ENCODE data around the gene PTH2R. TPM values are rescaled to one million over a fixed set of nuclear protein-coding genes. Genes with fewer than 3 reads are reported as not detected.

PTH2R gene, protein sequence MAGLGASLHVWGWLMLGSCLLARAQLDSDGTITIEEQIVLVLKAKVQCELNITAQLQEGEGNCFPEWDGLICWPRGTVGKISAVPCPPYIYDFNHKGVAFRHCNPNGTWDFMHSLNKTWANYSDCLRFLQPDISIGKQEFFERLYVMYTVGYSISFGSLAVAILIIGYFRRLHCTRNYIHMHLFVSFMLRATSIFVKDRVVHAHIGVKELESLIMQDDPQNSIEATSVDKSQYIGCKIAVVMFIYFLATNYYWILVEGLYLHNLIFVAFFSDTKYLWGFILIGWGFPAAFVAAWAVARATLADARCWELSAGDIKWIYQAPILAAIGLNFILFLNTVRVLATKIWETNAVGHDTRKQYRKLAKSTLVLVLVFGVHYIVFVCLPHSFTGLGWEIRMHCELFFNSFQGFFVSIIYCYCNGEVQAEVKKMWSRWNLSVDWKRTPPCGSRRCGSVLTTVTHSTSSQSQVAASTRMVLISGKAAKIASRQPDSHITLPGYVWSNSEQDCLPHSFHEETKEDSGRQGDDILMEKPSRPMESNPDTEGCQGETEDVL
- total RNA-seq (ENCODE audit: unreplicated experiment), result not detected
- long read RNA-seq, result 0 reads

DNA sequence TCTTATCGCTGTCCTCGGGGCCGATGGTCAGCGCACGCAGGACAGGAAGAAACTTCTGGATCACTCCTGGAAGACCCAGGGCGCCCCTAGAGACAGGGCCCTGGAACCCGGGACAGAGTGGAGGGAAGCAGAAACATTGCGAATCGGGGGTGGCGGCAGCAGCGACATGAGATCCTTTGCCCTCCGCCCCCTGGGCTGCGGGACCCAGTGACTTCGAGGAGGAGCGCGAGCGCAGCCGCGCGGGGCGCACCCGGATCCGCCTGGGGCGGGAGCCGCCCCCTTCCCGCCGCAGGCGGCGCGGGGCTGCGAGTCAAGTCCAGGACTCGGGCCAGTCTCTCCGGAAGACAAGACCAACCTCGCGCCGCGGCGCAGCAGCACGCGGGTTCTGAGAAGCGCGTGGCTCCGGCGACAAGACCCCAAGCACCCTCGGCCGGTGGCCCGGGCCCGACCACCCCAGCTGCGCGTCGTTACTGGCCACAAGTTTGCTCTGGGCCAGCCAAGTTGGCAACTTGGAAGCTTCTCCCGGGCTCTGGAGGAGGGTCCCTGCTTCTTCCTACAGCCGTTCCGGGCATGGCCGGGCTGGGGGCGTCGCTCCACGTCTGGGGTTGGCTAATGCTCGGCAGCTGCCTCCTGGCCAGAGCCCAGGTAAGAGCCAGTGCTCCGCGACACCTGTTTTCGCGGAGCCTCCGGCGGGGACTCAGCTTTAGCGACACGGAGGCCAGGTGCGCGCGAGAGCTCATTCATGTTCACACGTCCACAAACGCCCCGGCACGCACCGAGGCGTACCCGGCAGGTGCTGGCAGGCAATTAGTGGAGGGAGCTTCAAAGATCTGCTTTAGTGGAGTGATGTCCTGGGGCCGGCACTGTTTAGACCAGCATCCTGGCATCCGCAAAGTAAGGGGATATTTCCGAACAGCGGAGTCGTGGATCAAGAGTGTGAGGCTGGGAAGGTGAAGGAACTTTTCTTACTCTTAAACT, at the start of gene PTH2R:
Gene PTH2R, plus strand, starts transcription at position 319 of the 978 bp plus-strand sequence. Its CDS starts 252 bp downstream, at position 571.
- Mint-ChIP-seq H3K36me3 (ENCODE audit: low read depth, unreplicated experiment) (no peaks in the 10 kb centered on the region), H3K27me3 (ENCODE audit: unreplicated experiment) (peaks cover 8% of the 10 kb centered on the region), H3K4me3 (ENCODE audit: unreplicated experiment) (peak within 1 kb of the TSS; percentile 87), H3K9me3 (ENCODE audit: unreplicated experiment) (no peaks in the 10 kb centered on the region), H3K27ac (ENCODE audit: unreplicated experiment) (no peak within 1 kb of the TSS), H3K4me1 (ENCODE audit: unreplicated experiment) (peaks cover 9% of the 10 kb centered on the region)
- DNase-seq (ENCODE audit: low spot score), result peak; percentile 50
- TF ChIP-seq, protein P1, sequence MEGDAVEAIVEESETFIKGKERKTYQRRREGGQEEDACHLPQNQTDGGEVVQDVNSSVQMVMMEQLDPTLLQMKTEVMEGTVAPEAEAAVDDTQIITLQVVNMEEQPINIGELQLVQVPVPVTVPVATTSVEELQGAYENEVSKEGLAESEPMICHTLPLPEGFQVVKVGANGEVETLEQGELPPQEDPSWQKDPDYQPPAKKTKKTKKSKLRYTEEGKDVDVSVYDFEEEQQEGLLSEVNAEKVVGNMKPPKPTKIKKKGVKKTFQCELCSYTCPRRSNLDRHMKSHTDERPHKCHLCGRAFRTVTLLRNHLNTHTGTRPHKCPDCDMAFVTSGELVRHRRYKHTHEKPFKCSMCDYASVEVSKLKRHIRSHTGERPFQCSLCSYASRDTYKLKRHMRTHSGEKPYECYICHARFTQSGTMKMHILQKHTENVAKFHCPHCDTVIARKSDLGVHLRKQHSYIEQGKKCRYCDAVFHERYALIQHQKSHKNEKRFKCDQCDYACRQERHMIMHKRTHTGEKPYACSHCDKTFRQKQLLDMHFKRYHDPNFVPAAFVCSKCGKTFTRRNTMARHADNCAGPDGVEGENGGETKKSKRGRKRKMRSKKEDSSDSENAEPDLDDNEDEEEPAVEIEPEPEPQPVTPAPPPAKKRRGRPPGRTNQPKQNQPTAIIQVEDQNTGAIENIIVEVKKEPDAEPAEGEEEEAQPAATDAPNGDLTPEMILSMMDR (IDR thresholded peaks at IDR 0.05; ENCODE audit: unreplicated experiment), result no peak

DNA sequence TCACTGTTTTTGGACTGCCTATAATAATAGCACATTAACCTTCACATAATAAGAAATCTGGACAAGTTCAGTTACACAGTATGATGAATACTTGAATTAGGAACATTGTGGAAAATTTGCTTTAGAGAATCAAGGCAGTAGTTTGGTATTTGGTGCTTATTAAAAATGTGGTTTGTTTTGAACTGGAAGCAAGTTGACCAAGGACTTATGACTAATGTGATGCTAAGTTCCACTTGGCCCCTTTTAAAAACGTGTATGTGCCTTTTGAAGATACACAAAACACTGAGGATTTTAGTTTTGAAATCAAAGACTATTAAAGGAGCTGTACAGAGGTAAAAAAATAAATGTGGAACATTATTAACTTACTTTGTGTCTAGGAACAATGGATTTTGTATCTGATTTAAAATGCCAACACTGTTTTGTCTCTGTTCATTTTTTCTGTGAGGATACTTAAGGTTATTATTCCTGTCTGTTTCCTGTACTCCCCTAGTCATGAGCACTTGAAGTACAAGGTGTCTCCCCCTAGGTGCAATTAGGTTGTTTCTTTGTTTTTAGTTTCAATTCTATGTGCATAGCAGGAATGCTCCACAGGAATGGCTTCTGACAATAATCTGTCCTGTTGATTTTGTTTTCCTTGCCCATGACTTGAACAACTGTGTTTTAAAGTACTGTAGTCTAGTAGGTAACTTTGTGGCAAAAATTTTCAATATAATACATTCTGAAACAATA, 49.6 kb upstream of the PTH2R start:
- Mint-ChIP-seq H3K9me3 (ENCODE audit: unreplicated experiment) (no peaks in the 10 kb centered on the region), H3K4me1 (ENCODE audit: unreplicated experiment) (peaks cover 8% of the 10 kb centered on the region), H3K27ac (ENCODE audit: unreplicated experiment) (peak overlapping the region; percentile 13), H3K27me3 (ENCODE audit: unreplicated experiment) (peaks cover 2% of the 10 kb centered on the region), H3K36me3 (ENCODE audit: low read depth, unreplicated experiment) (peaks cover 34% of the 10 kb centered on the region), H3K4me3 (ENCODE audit: unreplicated experiment) (no peak overlapping the region)
- TF ChIP-seq, protein P1 (IDR thresholded peaks at IDR 0.05; ENCODE audit: unreplicated experiment), result no peak
- no peak for DNase-seq (ENCODE audit: low spot score)

DNA sequence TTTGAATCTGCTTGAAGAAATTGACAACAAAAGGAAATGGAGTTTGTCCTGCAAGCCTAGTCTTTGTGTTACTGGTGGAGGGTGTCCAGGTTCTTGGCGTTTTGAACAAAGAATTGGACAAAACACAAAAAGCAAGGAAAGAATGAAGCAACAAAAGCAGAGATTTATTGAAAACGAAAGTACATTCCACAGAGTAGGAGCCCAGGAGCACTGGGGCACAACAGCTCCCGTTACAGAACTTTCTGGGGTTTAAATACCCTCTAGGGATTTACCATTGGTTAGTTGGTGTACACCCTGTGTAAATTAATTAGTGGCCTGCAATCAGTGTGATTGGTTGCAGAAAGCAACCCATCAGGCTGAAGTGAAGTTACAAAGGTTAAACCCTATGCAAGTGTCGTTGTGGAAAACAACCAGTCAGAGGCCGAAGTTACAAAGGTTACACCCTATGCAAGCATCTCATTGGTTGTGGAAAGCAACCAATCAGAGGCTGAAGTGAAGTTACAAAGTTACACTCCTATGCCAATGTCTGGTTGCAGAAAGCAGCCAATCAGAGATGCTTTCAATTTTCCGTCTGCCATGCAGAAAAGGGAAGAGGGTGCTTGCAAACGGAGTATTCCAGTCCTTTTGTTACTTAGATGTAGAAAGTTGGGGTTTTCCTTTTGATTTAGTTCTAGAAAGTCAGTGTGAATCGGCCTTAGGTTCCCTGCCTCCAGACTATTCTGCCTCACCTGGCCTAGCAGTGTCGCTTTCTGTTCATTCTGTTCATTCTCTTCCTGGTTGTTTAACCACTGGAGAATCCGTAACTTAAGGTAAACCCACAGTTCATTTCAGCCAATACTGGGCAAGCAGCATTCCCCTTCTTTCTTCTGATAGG, 47.6 kb upstream of the PTH2R start:
- H3K4me1 Mint-ChIP-seq (ENCODE audit: unreplicated experiment), result peaks cover 8% of the 10 kb centered on the region
- H3K9me3 Mint-ChIP-seq (ENCODE audit: unreplicated experiment), result no peaks in the 10 kb centered on the region

DNA sequence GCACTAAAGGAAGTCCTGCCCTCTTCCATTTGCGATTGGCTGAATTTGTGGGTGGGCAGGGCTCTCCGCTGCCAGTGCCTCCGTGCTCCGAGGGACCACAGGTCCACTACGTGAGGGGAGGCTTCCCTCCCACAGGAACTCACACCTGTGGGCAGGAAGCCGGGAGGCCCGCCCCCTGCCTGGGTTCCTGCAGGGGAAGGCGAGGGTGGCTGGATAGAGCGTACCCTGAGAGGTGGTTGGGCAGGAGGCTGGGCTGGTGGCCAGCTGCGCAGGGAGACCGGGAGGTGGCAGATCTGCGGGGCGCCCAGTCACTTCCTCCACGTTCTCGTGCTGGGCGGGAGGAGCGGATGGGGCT, 47.0 kb upstream of the PTH2R start:
- TF ChIP-seq, protein P1 (IDR thresholded peaks at IDR 0.05; ENCODE audit: unreplicated experiment), result no peak
- Mint-ChIP-seq H3K36me3 (ENCODE audit: low read depth, unreplicated experiment) (peaks cover 22% of the 10 kb centered on the region), H3K9me3 (ENCODE audit: unreplicated experiment) (peaks cover 5% of the 10 kb centered on the region), H3K4me1 (ENCODE audit: unreplicated experiment) (peaks cover 8% of the 10 kb centered on the region), H3K27me3 (ENCODE audit: unreplicated experiment) (peaks cover 2% of the 10 kb centered on the region), H3K4me3 (ENCODE audit: unreplicated experiment) (no peak overlapping the region), H3K27ac (ENCODE audit: unreplicated experiment) (no peak overlapping the region)
- DNase-seq (ENCODE audit: low spot score), result no peak

More for the DNA sequence above, 47.6 kb upstream of the PTH2R start:
- H3K27ac Mint-ChIP-seq (ENCODE audit: unreplicated experiment), result no peak overlapping the region
- peaks cover 29% of the 10 kb centered on the region for H3K36me3 Mint-ChIP-seq (ENCODE audit: low read depth, unreplicated experiment)
- TF ChIP-seq, protein P1 (IDR thresholded peaks at IDR 0.05; ENCODE audit: unreplicated experiment), result no peak
- H3K4me3 Mint-ChIP-seq (ENCODE audit: unreplicated experiment), result peak overlapping the region; percentile 59
- peaks cover 2% of the 10 kb centered on the region for H3K27me3 Mint-ChIP-seq (ENCODE audit: unreplicated experiment)
- DNase-seq (ENCODE audit: low spot score), result no peak

Measured in endothelial cell (in vitro differentiated cells).